H9 (cell line): ENCODE data around the gene RNF126. TPM values are rescaled to one million over a fixed set of nuclear protein-coding genes. Genes with fewer than 3 reads are reported as not detected.

Experiments
- DNase-seq: peaks from one replicate; pipeline ENCODE4 v3.0.0-alpha.2; 2017
- H2AFZ ChIP-seq: one replicate; pipeline ENCODE4 v1.6.1; 2013; ENCODE audit warnings: mild to moderate bottlenecking, low read length, control low read depth, moderate library complexity
- H2AK5ac ChIP-seq: 2 replicates; pipeline ENCODE4 v1.6.1; 2013; ENCODE audit warnings: low read length, control low read depth, mixed read lengths; ENCODE audit not compliant: insufficient read length
- H2BK120ac ChIP-seq: one replicate; pipeline ENCODE4 v1.6.1; 2013; ENCODE audit warnings: low read depth, mild to moderate bottlenecking, low read length, control low read depth, inconsistent platforms; ENCODE audit not compliant: poor library complexity, severe bottlenecking
- H2BK12ac ChIP-seq: 2 replicates; pipeline ENCODE4 v1.6.1; 2013; ENCODE audit warnings: low read length, control low read depth, mixed read lengths, low read depth; ENCODE audit not compliant: insufficient read length
- H2BK15ac ChIP-seq: 2 replicates; pipeline ENCODE4 v1.6.1; 2013; ENCODE audit warnings: low read depth, low read length, control low read depth
- H2BK20ac ChIP-seq: one replicate; pipeline ENCODE4 v1.6.1; 2013; ENCODE audit warnings: low read depth, mild to moderate bottlenecking, low read length, control low read depth, inconsistent platforms; ENCODE audit not compliant: poor library complexity, severe bottlenecking
- H2BK5ac ChIP-seq: 2 replicates; pipeline ENCODE4 v1.6.1; 2013; ENCODE audit warnings: low read length, control low read depth, mixed read lengths; ENCODE audit not compliant: insufficient read length
- H3K14ac ChIP-seq: 2 replicates; pipeline ENCODE4 v1.6.1; 2013; ENCODE audit warnings: low read length, control low read depth; ENCODE audit not compliant: insufficient read depth
- H3K18ac ChIP-seq: 2 replicates; pipeline ENCODE4 v1.6.1; 2013; ENCODE audit warnings: low read depth, mild to moderate bottlenecking, mixed read lengths, low read length, control low read depth; ENCODE audit not compliant: insufficient read length
- H3K23ac ChIP-seq: 2 replicates; pipeline ENCODE4 v1.6.1; 2013; ENCODE audit warnings: low read length, control low read depth, mixed read lengths, low read depth; ENCODE audit not compliant: insufficient read length
- H3K23me2 ChIP-seq: 2 replicates; pipeline ENCODE4 v1.6.1; 2013; ENCODE audit warnings: low read depth, mild to moderate bottlenecking, mixed read lengths, low read length, control low read depth; ENCODE audit not compliant: insufficient read length, poor library complexity, severe bottlenecking
- H3K27ac ChIP-seq: 2 replicates; pipeline ENCODE4 v1.5.1; 2013; ENCODE audit warnings: low read length, control low read depth, mixed read lengths, low read depth; ENCODE audit not compliant: insufficient read length
- H3K27me3 ChIP-seq: 2 replicates; pipeline ENCODE4 v1.6.1; 2013; ENCODE audit warnings: low read length, control low read depth, inconsistent platforms; ENCODE audit not compliant: insufficient read depth
- H3K4ac ChIP-seq: 2 replicates; pipeline ENCODE4 v1.6.1; 2013; ENCODE audit warnings: low read depth, mild to moderate bottlenecking, control low read depth, inconsistent platforms, low read length, moderate library complexity
- H3K4me1 ChIP-seq: 2 replicates; pipeline ENCODE4 v1.6.1; 2013; ENCODE audit warnings: low read length, control low read depth, inconsistent platforms; ENCODE audit not compliant: insufficient read depth
- H3K4me2 ChIP-seq: 2 replicates; pipeline ENCODE4 v1.6.1; 2013; ENCODE audit warnings: low read length, control low read depth, mixed read lengths; ENCODE audit not compliant: insufficient read length, insufficient read depth
- H3K56ac ChIP-seq: 2 replicates; pipeline ENCODE4 v1.6.1; 2013; ENCODE audit warnings: low read depth, mild to moderate bottlenecking, mixed read lengths, low read length, control low read depth; ENCODE audit not compliant: insufficient read length
- H3K79me1 ChIP-seq: 2 replicates; pipeline ENCODE4 v1.6.1; 2013; ENCODE audit warnings: low read depth, mild to moderate bottlenecking, moderate library complexity, low read length, control low read depth, inconsistent platforms; ENCODE audit not compliant: insufficient read depth, poor library complexity, severe bottlenecking
- H3K79me2 ChIP-seq: 2 replicates; pipeline ENCODE4 v1.6.1; 2013; ENCODE audit warnings: low read length, control low read depth, inconsistent platforms; ENCODE audit not compliant: insufficient read depth
- H3K9ac ChIP-seq: 2 replicates; pipeline ENCODE4 v1.6.1; 2013; ENCODE audit warnings: low read length, control low read depth, mixed read lengths; ENCODE audit not compliant: insufficient read length; ENCODE audit errors: extremely low read depth
- H3K9me3 ChIP-seq: one replicate; pipeline ENCODE4 v1.6.1; 2013; ENCODE audit warnings: low read depth, low read length, inconsistent platforms; ENCODE audit not compliant: control insufficient read depth
- H3T11ph ChIP-seq: one replicate; pipeline ENCODE4 v1.6.1; 2013; ENCODE audit warnings: mild to moderate bottlenecking, low read length, control low read depth, inconsistent platforms
- H4K20me1 ChIP-seq: one replicate; pipeline ENCODE4 v1.6.1; 2013; ENCODE audit not compliant: control insufficient read depth, insufficient read length, insufficient read depth
- H4K5ac ChIP-seq: 2 replicates; pipeline ENCODE4 v1.6.1; 2013; ENCODE audit warnings: low read depth, mild to moderate bottlenecking, mixed read lengths, low read length, control low read depth; ENCODE audit not compliant: insufficient read length
- H4K8ac ChIP-seq: replicated peaks from 2 replicates; pipeline ENCODE4 v1.6.1; 2013; ENCODE audit warnings: low read length, control low read depth, mixed read lengths, low read depth; ENCODE audit not compliant: insufficient read length
- H4K91ac ChIP-seq: 2 replicates; pipeline ENCODE4 v1.6.1; 2013; ENCODE audit warnings: low read depth, mild to moderate bottlenecking, moderate library complexity, mixed read lengths, low read length, control low read depth; ENCODE audit not compliant: insufficient read length
- H3K27ac Mint-ChIP-seq, 3 experiments: 2 replicates in 2 of 3; 3 replicates in 1 of 3; pipeline ENCODE4 v1.8.0; 2020 to 2021; ENCODE audit warnings: mixed read lengths in 3 of 3, mild to moderate bottlenecking in 1 of 3, moderate library complexity in 1 of 3
- H3K27me3 Mint-ChIP-seq: 2 replicates; pipeline ENCODE4 v1.8.0; 2021; ENCODE audit warnings: low read depth, mild to moderate bottlenecking, moderate library complexity, mixed read lengths
- H3K36me3 Mint-ChIP-seq, 3 experiments: 2 replicates in 2 of 3; 3 replicates in 1 of 3; pipeline ENCODE4 v1.8.0; 2020 to 2021; ENCODE audit warnings: low read depth in 3 of 3, mixed read lengths in 3 of 3; ENCODE audit not compliant: insufficient read depth in 1 of 3
- H3K4me1 Mint-ChIP-seq, 2 experiments: 2 replicates each; pipeline ENCODE4 v1.8.0; 2020; ENCODE audit warnings: mixed read lengths in 2 of 2
- H3K4me3 Mint-ChIP-seq, 2 experiments: 2 replicates in 1 of 2; 3 replicates in 1 of 2; pipeline ENCODE4 v1.8.0; 2020 to 2021; ENCODE audit warnings: mild to moderate bottlenecking in 2 of 2, mixed read lengths in 2 of 2, moderate library complexity in 1 of 2
- H3K9me3 Mint-ChIP-seq, 2 experiments: 2 replicates in 1 of 2; 3 replicates in 1 of 2; pipeline ENCODE4 v1.8.0; 2020; ENCODE audit warnings: mild to moderate bottlenecking in 2 of 2, mixed read lengths in 2 of 2, moderate library complexity in 1 of 2
- CTCF ChIP-seq: fragments of 200-600 bp; sonication (generic); conservative IDR thresholded peaks from 3 replicates; pipeline ENCODE4 v1.8.0; 2021; ENCODE audit warnings: antibody characterized with exemption, mild to moderate bottlenecking
- WGBS: extraction: QIAGEN DNeasy Blood & Tissue Kit; methylation state at CpG from one replicate; pipeline ENCODE4 v1.1.7; 2013; ENCODE audit warnings: missing lambda C conversion rate, low lambda C conversion rate, mixed read lengths; ENCODE audit not compliant: insufficient read length; ENCODE audit errors: extremely low coverage; 5-methylcytosine and 5-hydroxymethylcytosine counted together
- total RNA-seq: library from RNA; stranded (reverse); gene quantifications from 2 replicates; pipeline ENCODE4 v1.2.1, GENCODE V29; 2021

Gene RNF126
- total RNA-seq, 1 experiment from 2014 or later = 81.9 TPM

- TF ChIP-seq CTCF = no peak
- no peak overlapping the region for H2AFZ ChIP-seq
- no peak overlapping the region for H3K4ac ChIP-seq
- H2BK12ac ChIP-seq = no peak overlapping the region
- no peaks in the 10 kb centered on the region for H3K23me2 ChIP-seq
- H2BK5ac ChIP-seq = no peak overlapping the region
- H3K18ac ChIP-seq = no peak overlapping the region
- H4K5ac ChIP-seq = no peak overlapping the region
- H3K9me3 ChIP-seq = no peaks in the 10 kb centered on the region
- no peaks in the 10 kb centered on the region for H3K27me3 Mint-ChIP-seq
- DNase-seq = no peak
- no peak overlapping the region for H3K27ac Mint-ChIP-seq
- no CpG with 5 or more reads among the region's 24 CpGs for WGBS
- peaks cover 7% of the 10 kb centered on the region for H4K20me1 ChIP-seq
- H3K4me1 ChIP-seq = no peaks in the 10 kb centered on the region
- H2AK5ac ChIP-seq = no peak overlapping the region
- no peak overlapping the region for H4K91ac ChIP-seq
- no peak overlapping the region for H3K4me3 Mint-ChIP-seq
- no peaks in the 10 kb centered on the region for H3K4me1 Mint-ChIP-seq
- no peaks in the 10 kb centered on the region for H3K27me3 ChIP-seq
- no peak overlapping the region for H3K4me2 ChIP-seq
- no peak overlapping the region for H4K8ac ChIP-seq
- H2BK15ac ChIP-seq = no peak overlapping the region
- no peak overlapping the region for H2BK120ac ChIP-seq
- H3K14ac ChIP-seq = no peak overlapping the region
- H3K27ac ChIP-seq = no peak overlapping the region
- H3T11ph ChIP-seq = no peak overlapping the region
- H3K9me3 Mint-ChIP-seq = no peaks in the 10 kb centered on the region; a peak in 2 of 5 replicates
- peaks cover 32% of the 10 kb centered on the region for H3K79me2 ChIP-seq
- no peak overlapping the region for H3K56ac ChIP-seq
- peaks cover 11% of the 10 kb centered on the region for H3K79me1 ChIP-seq
- H3K36me3 Mint-ChIP-seq = peaks cover 7 to 26% (median 24%) of the 10 kb centered on the region in 3 experiments; a peak in 6 of 7 replicates
- H3K9ac ChIP-seq = no peak overlapping the region
- H2BK20ac ChIP-seq = no peak overlapping the region
- H3K23ac ChIP-seq = no peak overlapping the region
These were observed 11.0 kb downstream of the RNF126 start for GRCh38 chr19:651991-652390.
